ENCODE data around the gene FSHR.

Gene FSHR

DNA sequence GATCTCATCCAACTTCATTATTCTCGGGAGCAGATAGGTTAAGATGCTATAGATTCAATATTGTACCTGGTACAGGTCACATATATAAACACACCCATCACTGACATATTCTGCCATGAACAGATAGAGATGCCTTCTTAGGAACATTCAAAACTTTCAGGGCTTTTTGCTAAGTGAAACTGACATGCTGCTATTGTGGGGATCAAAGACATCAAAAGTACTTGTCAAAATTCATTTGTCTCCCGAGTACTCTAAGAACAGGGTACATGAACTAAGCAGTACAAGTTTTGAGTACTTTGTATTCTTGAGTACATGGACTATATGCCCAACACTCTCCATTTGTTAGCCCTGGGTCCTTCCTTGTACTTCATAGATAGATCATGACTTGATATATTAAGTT is 173.5 kb downstream of the FSHR start:
- H3K4me3 ChIP-seq (ENCODE audit: low read depth, low read length), result no peak overlapping the region
- TF ChIP-seq, protein P1, sequence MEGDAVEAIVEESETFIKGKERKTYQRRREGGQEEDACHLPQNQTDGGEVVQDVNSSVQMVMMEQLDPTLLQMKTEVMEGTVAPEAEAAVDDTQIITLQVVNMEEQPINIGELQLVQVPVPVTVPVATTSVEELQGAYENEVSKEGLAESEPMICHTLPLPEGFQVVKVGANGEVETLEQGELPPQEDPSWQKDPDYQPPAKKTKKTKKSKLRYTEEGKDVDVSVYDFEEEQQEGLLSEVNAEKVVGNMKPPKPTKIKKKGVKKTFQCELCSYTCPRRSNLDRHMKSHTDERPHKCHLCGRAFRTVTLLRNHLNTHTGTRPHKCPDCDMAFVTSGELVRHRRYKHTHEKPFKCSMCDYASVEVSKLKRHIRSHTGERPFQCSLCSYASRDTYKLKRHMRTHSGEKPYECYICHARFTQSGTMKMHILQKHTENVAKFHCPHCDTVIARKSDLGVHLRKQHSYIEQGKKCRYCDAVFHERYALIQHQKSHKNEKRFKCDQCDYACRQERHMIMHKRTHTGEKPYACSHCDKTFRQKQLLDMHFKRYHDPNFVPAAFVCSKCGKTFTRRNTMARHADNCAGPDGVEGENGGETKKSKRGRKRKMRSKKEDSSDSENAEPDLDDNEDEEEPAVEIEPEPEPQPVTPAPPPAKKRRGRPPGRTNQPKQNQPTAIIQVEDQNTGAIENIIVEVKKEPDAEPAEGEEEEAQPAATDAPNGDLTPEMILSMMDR (IDR thresholded peaks at IDR 0.05; ENCODE audit: borderline replicate concordance, insufficient read depth, low read depth, low read length), result no peak

DNA sequence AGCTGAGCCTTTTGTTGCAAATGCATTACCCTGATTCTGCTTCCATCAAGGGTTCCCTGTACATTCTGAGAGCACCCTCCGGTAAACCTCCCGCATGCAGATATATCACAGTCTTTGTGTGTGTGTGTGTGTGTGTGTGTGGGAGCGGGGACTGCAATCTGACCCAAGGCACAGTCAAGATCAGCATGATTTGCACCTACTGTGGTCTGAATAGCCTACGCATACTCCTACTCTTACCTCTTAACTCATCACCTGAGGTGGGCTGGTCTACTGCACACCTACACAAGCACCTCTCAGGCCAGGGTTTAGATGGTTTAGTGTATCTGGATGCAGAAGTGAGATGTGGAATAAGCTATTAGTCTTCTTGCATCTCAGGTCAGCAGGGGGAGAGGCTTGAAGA is 174.6 kb downstream of the FSHR start:
- TF ChIP-seq, protein P1 (IDR thresholded peaks at IDR 0.05; ENCODE audit: borderline replicate concordance, insufficient read depth, low read depth, low read length), result no peak
- no peak overlapping the region for H3K4me3 ChIP-seq (ENCODE audit: low read depth, low read length)

DNA sequence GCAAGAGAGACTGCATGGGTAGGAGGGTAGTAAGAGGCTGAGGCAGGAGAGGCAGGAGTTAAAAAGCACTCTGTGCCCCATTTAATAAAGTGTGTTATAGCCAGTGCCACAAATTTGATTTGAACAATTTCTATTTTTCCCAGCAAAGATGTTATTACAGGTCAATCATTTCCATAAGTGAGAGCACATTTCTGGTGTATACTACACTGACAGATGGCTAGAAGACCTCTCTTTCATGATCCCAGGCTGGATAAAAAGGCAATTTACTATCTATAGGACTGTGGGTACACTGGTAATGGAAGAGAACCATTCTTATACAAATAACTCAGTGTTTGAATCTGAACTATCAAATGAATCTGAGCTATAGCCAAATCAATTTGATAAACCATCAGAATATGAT is 176.2 kb downstream of the FSHR start:
- H3K4me3 ChIP-seq (ENCODE audit: low read depth, low read length), result no peak overlapping the region
- TF ChIP-seq, protein P1 (IDR thresholded peaks at IDR 0.05; ENCODE audit: borderline replicate concordance, insufficient read depth, low read depth, low read length), result no peak

DNA sequence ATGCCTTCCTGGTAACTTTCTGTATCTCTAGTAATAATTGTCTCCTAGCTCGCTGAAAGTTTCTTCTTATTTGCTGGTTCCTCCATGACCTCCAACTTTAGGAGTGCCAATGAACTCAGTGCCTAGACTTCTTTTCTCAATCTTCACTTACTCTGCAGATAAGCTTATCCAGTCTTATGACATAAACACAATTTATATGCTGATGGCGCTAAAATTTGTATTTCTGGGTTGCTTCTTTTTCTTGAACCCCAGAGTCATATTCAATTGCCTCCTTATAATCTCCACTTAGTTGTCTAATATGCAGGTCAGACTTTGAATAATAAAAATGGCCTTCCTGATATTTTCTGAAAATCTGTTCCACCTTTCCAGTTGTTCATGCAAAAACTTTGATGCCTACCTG is 182.5 kb downstream of the FSHR start:
- H3K4me3 ChIP-seq (ENCODE audit: low read depth, low read length), result no peak overlapping the region
- TF ChIP-seq, protein P1 (IDR thresholded peaks at IDR 0.05; ENCODE audit: borderline replicate concordance, insufficient read depth, low read depth, low read length), result no peak

DNA sequence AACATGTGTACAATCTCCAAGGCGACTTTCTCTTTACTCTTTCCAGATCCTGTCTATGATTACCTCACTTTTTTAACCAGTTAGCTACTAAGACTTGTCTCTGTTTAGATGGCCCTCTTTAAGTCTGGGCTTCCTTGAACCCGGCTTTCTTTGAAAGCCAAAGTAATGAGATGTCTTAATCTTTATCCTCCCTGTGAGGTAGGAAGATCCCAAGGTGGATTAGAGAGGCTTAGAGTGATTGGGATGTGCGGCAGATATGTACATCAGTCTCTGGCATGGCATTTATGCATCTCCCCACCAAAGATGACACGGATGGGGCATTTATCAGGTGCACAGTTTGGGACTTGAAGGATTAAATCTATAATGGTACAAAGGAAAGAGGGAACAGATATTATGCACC is 186.3 kb downstream of the FSHR start:
- no peak overlapping the region for H3K4me3 ChIP-seq (ENCODE audit: low read depth, low read length)
- TF ChIP-seq, protein P1 (IDR thresholded peaks at IDR 0.05; ENCODE audit: borderline replicate concordance, insufficient read depth, low read depth, low read length), result no peak

DNA sequence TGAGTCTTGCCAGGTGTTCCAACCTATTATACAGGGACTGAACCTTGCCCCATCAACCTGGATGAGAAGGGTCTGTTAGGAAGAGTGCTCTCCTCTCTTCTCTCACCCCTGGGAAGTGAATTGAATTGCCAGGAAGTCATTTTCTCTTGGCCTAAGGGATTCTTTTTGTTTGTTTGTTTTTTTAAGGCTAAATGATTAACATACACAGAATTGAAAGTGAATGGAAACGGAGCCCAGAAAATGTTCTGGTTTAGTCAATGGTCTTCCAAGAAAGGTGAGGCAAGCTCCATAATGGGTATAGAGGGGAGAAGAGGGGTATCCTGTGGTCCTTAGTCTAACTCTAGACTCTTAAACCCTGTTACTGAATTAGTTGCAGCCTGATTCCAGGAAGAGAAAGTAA is 189.1 kb downstream of the FSHR start:
- TF ChIP-seq, protein P1 (IDR thresholded peaks at IDR 0.05; ENCODE audit: borderline replicate concordance, insufficient read depth, low read depth, low read length), result no peak
- no peak overlapping the region for H3K4me3 ChIP-seq (ENCODE audit: low read depth, low read length)

DNA sequence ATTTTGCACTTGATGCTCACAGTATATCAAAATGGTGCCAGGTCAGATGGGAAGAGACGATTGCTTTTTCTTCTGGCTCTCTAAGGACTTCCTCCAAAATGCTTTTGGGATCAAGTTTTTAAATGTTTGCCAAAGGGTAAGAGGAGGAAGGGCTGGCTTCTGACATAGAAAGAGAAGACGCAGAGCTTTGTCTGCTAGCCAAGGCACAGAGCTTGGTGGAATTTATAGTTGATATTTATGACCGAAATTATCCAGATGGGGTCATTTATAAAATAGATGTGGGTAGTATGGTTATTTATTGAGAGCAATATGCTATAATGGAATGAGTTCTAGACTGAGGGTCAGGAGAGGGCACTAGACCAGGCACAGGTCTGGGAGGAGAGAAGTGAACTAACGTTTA is 193.3 kb downstream of the FSHR start:
- TF ChIP-seq, protein P1 (IDR thresholded peaks at IDR 0.05; ENCODE audit: borderline replicate concordance, insufficient read depth, low read depth, low read length), result no peak
- H3K4me3 ChIP-seq (ENCODE audit: low read depth, low read length), result no peak overlapping the region

Measured in GM12875 (cell line).